GM18502 (cell line): ENCODE results near the gene A2ML1.
"Not testable (repeated sequence)": the region's sequence is repeated elsewhere in the genome, so short reads cannot be mapped to it uniquely, and the experiment has no call there.

Experiments
- ATAC-seq: cut with Tn5 transposase; IDR thresholded peaks from one replicate; pipeline ENCODE4 v1.9.1; 2021; ENCODE audit warnings: mild to moderate bottlenecking; ENCODE audit not compliant: unreplicated experiment, poor library complexity

A2ML1 gene

GRCh38 chr12:8847435-8847834, 25.0 kb downstream of the A2ML1 start:
- ATAC-seq: no peak

GRCh38 chr12:8849876-8850275, 27.5 kb downstream of the A2ML1 start:
- ATAC-seq: no peak

GRCh38 chr12:8852119-8852518, 29.7 kb downstream of the A2ML1 start:
- ATAC-seq: no peak

GRCh38 chr12:8855891-8856290, 33.5 kb downstream of the A2ML1 start:
- no peak for ATAC-seq

- ATAC-seq: not testable (repeated sequence)
Measured at GRCh38 chr12:8859448-8859847, 37.0 kb downstream of the A2ML1 start.

- no peak for ATAC-seq
Measured at GRCh38 chr12:8860165-8860961, 37.9 kb downstream of the A2ML1 start.

GRCh38 chr12:8866429-8866828, 44.0 kb downstream of the A2ML1 start:
- no peak for ATAC-seq

GRCh38 chr12:8867009-8867408, 44.6 kb downstream of the A2ML1 start:
- ATAC-seq: no peak

- no peak for ATAC-seq
Measured at GRCh38 chr12:8867786-8868185, 45.4 kb downstream of the A2ML1 start.

GRCh38 chr12:8870586-8870985, 48.2 kb downstream of the A2ML1 start:
- no peak for ATAC-seq

- no peak for ATAC-seq
Measured at GRCh38 chr12:8871068-8871467, 48.6 kb downstream of the A2ML1 start.

- no peak for ATAC-seq
Measured at GRCh38 chr12:8876887-8877286, 54.5 kb downstream of the A2ML1 start.

- no peak for ATAC-seq
Measured at GRCh38 chr12:8886502-8887284, 64.3 kb downstream of the A2ML1 start.

- ATAC-seq: no peak
Measured at GRCh38 chr12:8887285-8887715, 64.9 kb downstream of the A2ML1 start.

- ATAC-seq: no peak
Measured at GRCh38 chr12:8890313-8891085, 68.1 kb downstream of the A2ML1 start.

- no peak for ATAC-seq
Measured at GRCh38 chr12:8891976-8892375, 69.6 kb downstream of the A2ML1 start.

GRCh38 chr12:8894378-8894777, 72.0 kb downstream of the A2ML1 start:
- no peak for ATAC-seq

GRCh38 chr12:8894986-8895385, 72.6 kb downstream of the A2ML1 start:
- ATAC-seq: no peak

- no peak for ATAC-seq
Measured at GRCh38 chr12:8897081-8897480, 74.7 kb downstream of the A2ML1 start.

GRCh38 chr12:8899830-8900229, 77.4 kb downstream of the A2ML1 start:
- ATAC-seq: no peak

GRCh38 chr12:8902703-8903102, 80.3 kb downstream of the A2ML1 start:
- not testable (repeated sequence) for ATAC-seq
